NCI-H748 treated with DMSO at 0.1 percent for 48 hours (cell line): ENCODE data around the gene PDYN.

ENCODE experiments used
- DNase-seq: peaks from one replicate; lab custom pipeline; 2025; lab: John Stamatoyannopoulos, UW

PDYN gene

DNA sequence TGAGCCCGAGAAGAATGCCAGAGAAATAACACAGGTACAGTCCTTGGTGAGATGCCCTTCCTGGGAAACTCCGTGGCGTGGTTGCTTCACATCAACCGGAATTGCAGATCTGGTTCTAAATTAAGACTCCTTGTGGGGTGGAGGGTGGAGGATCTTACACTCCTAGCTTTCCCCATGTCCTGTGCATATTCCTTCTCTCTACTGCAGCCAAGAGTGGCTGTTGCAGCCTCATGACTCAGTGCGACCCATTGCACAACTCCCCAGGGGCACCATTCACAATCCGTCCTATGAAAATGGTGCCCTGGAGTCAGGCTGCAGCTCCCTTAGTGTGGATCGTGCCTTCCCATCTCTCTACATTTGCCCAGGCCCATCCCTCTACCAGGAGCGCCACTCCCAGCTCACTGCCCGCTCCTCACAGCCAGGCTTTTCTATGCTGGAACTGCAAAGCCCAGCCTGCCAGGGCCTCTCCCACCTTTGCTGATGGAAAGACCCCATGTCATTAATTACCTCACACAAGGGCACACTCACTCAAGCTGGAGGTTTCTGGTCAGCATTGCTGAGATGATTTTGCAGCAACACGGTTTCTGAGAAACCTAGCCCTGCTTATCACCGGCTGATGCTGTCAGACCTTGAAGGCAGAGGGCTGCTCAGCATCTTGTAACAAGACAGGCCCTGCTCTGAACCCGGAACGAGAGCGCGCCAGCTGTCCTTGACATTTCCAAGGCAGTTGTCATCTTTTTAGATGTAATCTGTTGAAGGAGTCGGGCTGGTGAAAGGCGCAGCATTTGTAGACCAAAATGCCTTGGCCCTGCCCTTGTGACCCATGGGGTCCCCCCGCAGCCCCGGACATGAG lies 58.9 kb downstream of the PDYN start:
- DNase-seq, result no peak

DNA sequence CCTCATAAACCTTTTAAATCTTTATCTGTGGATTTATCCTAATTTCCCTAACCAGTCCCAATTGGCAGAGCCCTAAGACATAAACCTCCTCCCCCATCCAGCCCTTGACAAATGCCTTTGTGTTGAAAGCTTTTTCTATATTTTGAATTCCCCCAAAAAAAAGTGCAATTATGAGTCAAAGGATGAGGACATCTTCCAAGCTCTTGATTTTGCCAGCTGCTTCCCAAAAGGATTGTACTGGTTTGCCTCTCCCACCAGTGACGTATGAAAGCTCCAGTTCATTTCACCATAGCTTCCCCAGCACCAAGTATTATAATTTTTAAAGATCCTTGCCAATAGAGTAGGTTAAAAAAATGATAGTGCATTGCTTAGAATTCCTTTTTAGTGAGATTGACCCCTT lies 59.7 kb downstream of the PDYN start:
- no peak for DNase-seq

DNA sequence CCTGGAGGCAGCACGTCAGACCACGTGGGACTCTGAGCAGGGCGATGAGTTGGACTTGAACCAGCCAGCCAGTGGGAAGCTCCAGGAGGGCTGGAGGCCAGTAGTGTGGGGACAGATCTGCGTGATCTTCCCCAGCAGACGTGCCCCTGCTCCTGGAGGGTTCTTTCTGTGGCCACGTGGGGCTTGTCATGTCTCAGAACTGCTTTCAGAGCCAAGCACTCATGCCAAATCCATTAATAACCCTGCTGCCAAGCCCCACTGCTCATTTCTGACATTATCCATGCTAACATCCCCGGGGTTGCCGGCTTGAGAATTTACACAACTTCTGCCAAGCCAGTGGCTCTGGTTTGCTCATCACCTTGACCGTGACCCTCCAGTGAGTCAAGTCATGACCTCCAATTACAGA lies 60.4 kb downstream of the PDYN start:
- DNase-seq, result no peak

DNA sequence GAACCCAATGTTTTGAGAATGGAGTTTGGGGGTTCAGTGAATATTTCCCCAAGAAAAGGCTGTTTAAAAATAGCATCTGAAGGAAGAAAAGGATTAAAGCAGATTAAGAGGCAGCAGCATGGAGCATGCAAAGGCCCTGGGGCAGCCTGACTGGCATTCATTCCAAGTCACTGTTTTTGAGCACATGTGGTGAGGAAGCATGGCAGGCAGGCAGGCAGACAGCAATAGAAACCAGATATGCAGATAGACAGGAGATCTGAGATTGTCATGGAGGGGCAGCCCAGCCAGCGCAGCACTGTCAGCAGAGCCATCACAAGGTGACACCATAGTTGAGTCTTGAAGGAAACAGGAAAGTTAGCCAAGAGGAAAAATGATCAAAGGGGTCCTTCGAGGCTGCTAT lies 60.9 kb downstream of the PDYN start:
- DNase-seq, result no peak

DNA sequence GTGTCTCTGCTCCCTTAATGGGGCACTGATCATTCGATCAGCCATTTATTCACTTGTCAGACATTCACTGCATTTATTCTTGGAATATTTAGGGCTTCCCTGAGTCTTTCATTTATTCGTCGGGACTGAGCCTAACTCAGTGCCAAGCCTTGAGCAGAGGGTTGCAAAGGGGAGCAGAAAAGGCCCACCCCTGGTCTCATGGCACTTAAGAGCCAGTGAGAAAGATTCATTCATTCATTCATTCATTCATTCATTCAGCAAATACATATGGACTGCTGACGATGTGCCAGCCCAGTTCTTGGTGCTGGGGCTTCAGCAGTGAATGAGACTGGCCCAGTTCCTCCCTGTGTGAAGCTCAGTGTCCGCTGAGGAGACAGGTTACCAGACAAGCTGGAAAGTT lies 62.0 kb downstream of the PDYN start:
- DNase-seq, result no peak

DNA sequence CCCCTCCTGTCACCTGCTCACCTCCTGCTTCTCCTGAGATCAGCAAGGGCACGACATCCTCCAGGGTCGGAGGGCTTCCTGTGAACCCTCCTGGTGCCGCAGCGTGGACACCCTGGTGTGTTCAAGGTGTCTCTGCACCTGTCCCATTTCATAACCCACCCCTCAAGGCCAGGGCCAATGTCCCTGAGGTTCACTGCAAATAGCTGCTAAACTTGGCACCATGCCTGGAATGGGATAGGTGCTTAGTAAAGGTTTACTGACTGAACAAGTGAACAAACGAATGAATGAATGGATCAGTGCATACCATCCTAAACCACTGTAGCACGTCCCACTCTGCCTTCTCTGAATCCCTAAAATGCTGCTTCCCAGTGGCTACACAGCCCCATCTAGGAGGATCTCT lies 63.7 kb downstream of the PDYN start:
- no peak for DNase-seq

DNA sequence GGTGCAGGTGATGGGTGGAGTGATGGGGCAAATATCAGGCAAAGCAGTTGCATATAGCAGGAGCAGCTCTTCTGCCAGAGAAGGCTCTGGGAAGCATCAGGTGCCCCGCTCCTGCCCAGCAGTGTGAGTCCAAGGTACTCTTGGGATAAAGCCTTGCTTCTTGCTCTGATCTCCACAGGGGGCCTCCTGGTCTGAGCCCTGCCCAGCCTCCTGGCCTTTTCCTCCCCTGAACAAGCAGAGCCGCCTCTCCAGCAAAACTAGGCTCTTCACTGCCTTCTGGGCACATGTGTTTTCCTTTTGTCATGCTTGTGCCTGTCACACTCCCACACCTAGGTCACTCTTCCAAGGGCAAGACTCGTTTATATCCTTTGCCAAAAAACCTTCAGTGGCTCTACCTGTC lies 64.4 kb downstream of the PDYN start:
- no peak for DNase-seq

DNA sequence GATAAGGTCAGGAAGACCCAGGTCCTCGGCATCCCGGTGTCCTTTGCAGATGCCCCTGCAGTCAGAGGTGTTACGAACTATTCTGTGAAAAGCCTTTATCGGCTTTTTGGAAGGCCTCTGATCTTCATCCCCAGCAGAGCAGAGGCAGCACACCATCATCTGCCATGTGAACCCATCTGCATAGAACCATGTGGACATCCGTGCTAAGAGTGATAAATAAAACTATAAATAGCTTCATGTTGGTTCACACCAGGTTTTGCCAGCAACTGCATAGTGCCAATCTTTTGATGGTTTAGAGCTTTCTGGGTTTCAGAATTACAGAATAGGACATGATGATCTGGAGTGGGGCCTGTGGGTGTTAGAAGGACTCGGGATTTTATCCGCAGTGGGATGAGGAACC lies 65.1 kb downstream of the PDYN start:
- no peak for DNase-seq
